H1 (cell line): ENCODE results near the gene STYXL1.

Experiments
- CBX5 ChIP-seq: fragments of 300-800, 300-1000 bp; sonication (generic); IDR thresholded peaks from 2 replicates; pipeline ENCODE4 v1.7.1; 2016; ENCODE audit warnings: antibody characterized with exemption, low read length, low read depth
- FOSL1 ChIP-seq: IDR thresholded peaks from 2 replicates; pipeline ENCODE4 v1.6.1; 2011; ENCODE audit warnings: mild to moderate bottlenecking, low read depth, low read length, moderate library complexity; ENCODE audit not compliant: insufficient read depth
- KDM1A ChIP-seq: fragments of 200-600, 300-600 bp; sonication (generic); IDR thresholded peaks from 2 replicates; pipeline ENCODE4 v1.7.1; 2016; ENCODE audit warnings: mild to moderate bottlenecking, low read length, borderline replicate concordance
- MAFK ChIP-seq: IDR thresholded peaks from 2 replicates; pipeline ENCODE4 v1.6.1; 2012; ENCODE audit warnings: low read depth, mild to moderate bottlenecking, improper control_type of control experiment, low read length
- NRF1 ChIP-seq: IDR thresholded peaks from 2 replicates; pipeline ENCODE4 v1.6.1; 2011; ENCODE audit warnings: mild to moderate bottlenecking, low read depth, low read length, improper control_type of control experiment
- POLR2A ChIP-seq, 2 experiments: IDR thresholded peaks; 1 replicate in 1 of 2; 2 replicates in 1 of 2; pipeline ENCODE4 v1.6.1; 2011; ENCODE audit warnings: low read depth in 2 of 2, low read length in 2 of 2, mild to moderate bottlenecking in 2 of 2; ENCODE audit errors: control extremely low read depth in 1 of 2
- SIX5 ChIP-seq: IDR thresholded peaks from 2 replicates; pipeline ENCODE4 v1.6.1; 2011; ENCODE audit warnings: mild to moderate bottlenecking, low read depth, low read length
- SRF ChIP-seq: IDR thresholded peaks from 2 replicates; pipeline ENCODE4 v1.6.1; 2011; ENCODE audit warnings: mild to moderate bottlenecking, low read depth, low read length, moderate library complexity
- TAF7 ChIP-seq: optimal IDR thresholded peaks from 2 replicates; pipeline ENCODE3; 2011; ENCODE audit warnings: low read depth, mild to moderate bottlenecking, inconsistent platforms, low read length, moderate library complexity, borderline replicate concordance
- TEAD4 ChIP-seq: IDR thresholded peaks from 2 replicates; pipeline ENCODE4 v1.6.1; 2012; ENCODE audit warnings: low read depth, low read length, inconsistent platforms, mixed read lengths
- YY1 ChIP-seq: IDR thresholded peaks from 2 replicates; pipeline ENCODE4 v1.6.1; 2011; ENCODE audit warnings: low read depth, mild to moderate bottlenecking, low read length
- ZNF274 ChIP-seq: IDR thresholded peaks from 2 replicates; pipeline ENCODE4 v1.7.0; 2012; ENCODE audit warnings: low read length, borderline replicate concordance; ENCODE audit errors: extremely low read depth
- TF ChIP-seq, protein P1 (sequence below), 3 experiments: IDR thresholded peaks; 1 replicate in 2 of 3; 2 replicates in 1 of 3; pipeline versions ENCODE4 v1.5.1 to v1.6.1; 2011; ENCODE audit warnings: low read length in 3 of 3, mild to moderate bottlenecking in 3 of 3, inconsistent platforms in 2 of 3, low read depth in 1 of 3, moderate library complexity in 1 of 3; ENCODE audit not compliant: insufficient read depth in 1 of 3; ENCODE audit errors: control extremely low read depth in 1 of 3
- TF ChIP-seq, protein P2 (sequence below): IDR thresholded peaks from 2 replicates; pipeline ENCODE4 v1.6.1; 2011; ENCODE audit warnings: low read length, improper control_type of control experiment

DNA sequence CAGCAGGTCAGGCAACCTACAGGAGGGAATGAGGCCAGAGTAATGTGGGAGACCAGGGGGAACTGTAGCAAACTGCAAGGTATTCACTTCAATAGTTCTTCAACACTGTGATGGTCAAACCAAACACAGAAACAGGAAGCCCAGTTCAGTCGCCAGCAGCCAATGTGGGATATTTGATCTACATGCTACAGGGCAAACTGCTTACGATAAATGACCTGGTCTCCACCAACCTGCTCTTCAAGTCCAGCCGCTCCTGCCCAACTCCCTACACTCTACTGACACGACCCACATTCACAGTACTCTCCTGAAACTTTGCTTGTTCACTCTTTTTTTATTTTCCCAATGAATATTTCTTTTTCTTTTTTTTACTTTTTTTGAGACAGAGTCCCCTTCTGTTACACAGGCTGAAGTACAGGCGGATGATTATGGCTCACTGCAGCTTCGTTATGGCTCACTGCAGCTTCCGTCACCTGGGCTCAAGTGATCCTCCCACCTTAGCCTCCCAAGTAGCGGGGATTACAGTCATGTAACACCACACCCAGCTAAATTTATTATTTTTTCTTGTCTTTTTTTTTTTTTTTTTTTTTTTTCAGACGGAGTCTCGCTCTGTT lies 42.2 kb upstream of the STYXL1 start:
- TF ChIP-seq POLR2A (IDR thresholded peaks at IDR 0.05; ENCODE audit: control extremely low read depth in 1 of 2, low read depth in 2 of 2, low read length in 2 of 2) (no peak), SRF (no peak), CBX5 (no peak), FOSL1 (no peak), TAF7 (no peak), YY1 (no peak), SIX5 (no peak), MAFK (no peak), NRF1 (no peak), TEAD4 (no peak), ZNF274 (no peak), KDM1A (no peak)
- TF ChIP-seq, protein P1, sequence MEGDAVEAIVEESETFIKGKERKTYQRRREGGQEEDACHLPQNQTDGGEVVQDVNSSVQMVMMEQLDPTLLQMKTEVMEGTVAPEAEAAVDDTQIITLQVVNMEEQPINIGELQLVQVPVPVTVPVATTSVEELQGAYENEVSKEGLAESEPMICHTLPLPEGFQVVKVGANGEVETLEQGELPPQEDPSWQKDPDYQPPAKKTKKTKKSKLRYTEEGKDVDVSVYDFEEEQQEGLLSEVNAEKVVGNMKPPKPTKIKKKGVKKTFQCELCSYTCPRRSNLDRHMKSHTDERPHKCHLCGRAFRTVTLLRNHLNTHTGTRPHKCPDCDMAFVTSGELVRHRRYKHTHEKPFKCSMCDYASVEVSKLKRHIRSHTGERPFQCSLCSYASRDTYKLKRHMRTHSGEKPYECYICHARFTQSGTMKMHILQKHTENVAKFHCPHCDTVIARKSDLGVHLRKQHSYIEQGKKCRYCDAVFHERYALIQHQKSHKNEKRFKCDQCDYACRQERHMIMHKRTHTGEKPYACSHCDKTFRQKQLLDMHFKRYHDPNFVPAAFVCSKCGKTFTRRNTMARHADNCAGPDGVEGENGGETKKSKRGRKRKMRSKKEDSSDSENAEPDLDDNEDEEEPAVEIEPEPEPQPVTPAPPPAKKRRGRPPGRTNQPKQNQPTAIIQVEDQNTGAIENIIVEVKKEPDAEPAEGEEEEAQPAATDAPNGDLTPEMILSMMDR (IDR thresholded peaks at IDR 0.05; ENCODE audit: control extremely low read depth in 1 of 3, insufficient read depth in 1 of 3, low read depth in 1 of 3, low read length in 3 of 3), result no peak
- TF ChIP-seq, protein P2, sequence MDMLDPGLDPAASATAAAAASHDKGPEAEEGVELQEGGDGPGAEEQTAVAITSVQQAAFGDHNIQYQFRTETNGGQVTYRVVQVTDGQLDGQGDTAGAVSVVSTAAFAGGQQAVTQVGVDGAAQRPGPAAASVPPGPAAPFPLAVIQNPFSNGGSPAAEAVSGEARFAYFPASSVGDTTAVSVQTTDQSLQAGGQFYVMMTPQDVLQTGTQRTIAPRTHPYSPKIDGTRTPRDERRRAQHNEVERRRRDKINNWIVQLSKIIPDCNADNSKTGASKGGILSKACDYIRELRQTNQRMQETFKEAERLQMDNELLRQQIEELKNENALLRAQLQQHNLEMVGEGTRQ, result no peak
